GM12873 (cell line): ENCODE data around the gene DIPK1C.

Experiments
- TF ChIP-seq, protein P1 (sequence below): IDR thresholded peaks from 2 replicates; pipeline ENCODE4 v1.5.1; 2012; ENCODE audit warnings: low read depth, mild to moderate bottlenecking, moderate library complexity, low read length, control low read depth; ENCODE audit not compliant: insufficient read depth; ENCODE audit errors: missing control alignments

DIPK1C gene

DNA sequence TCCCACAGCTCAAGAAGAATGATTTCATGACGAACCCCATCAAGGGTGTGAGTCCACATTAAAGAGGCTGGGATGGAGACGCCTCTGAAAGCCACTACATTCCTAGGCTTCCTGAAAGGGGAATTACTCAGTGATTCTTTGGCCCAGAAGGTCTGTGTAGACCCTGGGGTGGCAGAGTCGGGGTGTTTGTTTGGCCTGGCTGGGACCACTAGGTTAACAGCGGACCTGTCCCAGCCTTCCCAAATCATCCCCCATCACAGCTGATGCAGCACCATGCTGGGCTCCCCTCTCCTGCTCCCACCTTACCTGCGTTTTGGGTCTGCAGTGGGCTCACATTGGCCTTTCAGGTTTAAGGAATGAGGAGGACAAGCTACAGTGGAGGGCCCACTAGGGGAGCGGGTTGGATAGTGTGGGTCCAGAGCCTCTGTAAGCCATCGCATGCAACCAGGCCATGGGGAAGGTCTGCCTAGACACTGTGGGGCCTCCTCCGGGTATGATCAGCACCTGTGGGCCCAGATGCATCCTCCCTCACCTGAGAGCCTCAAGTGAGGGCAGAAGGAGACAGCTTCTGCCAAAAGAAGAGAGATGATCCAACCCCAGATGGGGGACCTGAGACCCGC, 16.2 kb downstream of the DIPK1C start:
- TF ChIP-seq, protein P1, sequence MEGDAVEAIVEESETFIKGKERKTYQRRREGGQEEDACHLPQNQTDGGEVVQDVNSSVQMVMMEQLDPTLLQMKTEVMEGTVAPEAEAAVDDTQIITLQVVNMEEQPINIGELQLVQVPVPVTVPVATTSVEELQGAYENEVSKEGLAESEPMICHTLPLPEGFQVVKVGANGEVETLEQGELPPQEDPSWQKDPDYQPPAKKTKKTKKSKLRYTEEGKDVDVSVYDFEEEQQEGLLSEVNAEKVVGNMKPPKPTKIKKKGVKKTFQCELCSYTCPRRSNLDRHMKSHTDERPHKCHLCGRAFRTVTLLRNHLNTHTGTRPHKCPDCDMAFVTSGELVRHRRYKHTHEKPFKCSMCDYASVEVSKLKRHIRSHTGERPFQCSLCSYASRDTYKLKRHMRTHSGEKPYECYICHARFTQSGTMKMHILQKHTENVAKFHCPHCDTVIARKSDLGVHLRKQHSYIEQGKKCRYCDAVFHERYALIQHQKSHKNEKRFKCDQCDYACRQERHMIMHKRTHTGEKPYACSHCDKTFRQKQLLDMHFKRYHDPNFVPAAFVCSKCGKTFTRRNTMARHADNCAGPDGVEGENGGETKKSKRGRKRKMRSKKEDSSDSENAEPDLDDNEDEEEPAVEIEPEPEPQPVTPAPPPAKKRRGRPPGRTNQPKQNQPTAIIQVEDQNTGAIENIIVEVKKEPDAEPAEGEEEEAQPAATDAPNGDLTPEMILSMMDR: no peak

DNA sequence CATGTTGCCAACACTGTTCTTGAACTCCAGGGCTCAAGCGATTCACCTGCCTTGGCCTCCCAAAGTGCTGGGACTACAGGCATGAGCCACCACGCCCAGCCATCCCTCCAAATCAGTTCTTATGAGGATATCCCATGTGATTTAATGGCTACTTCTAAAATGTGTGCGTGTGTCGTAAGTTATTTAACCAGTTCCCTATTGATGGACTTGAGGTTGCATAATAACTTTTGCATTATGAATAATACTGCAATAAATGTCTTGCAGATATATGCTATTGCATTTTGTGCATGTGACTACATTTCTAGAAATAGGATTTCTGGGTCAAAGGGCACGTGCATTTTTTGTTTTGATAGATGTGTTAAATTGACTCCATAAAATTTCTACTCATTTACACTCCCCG, 19.0 kb downstream of the DIPK1C start:
- TF ChIP-seq, protein P1: no peak

DNA sequence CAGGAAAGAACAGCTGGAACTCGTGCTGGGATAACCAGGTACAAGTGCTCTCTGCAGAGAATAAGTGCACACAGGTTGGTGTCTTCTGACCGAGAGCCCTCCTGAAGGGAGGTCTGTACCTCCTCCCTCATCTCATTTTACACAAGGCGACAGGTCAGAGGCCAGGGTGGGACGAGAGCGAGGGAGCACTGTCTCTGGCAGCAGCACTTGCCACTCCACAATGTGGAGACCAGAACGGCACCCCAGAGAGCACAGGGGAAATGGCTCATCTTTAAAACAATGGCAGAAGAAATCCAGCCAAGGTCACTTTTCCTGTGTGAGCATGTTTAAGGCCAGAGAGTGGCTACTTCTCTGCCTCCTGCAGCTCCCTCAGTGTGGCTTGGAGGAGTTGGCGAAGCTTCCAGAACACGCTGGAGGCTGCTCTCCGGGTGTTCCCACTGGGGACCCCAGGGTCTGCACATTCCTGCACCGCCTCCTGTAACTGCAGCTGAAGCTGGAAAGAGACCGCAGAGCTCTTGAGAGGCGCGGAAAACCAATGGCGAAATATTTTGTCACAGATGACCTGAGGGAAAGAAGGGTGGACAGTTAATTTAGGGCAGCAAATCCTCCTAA, 20.8 kb downstream of the DIPK1C start:
- TF ChIP-seq, protein P1: no peak

DNA sequence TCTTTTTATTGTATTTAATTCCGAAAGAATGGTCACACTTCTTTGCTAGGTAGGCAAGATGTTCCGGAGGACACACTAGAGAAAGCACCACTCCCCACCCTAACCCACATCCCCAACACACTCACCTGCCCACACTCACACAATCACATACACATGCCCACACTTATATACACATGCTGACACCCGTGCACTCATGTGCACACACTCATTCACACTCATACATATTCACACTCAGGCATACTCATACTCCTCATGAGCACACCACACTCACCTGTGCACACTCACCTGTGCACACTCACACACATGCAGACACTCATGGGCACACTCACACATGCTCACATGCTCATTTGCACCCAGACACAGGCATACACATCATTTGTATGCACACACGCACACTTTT, 21.4 kb downstream of the DIPK1C start:
- TF ChIP-seq, protein P1: no peak

DNA sequence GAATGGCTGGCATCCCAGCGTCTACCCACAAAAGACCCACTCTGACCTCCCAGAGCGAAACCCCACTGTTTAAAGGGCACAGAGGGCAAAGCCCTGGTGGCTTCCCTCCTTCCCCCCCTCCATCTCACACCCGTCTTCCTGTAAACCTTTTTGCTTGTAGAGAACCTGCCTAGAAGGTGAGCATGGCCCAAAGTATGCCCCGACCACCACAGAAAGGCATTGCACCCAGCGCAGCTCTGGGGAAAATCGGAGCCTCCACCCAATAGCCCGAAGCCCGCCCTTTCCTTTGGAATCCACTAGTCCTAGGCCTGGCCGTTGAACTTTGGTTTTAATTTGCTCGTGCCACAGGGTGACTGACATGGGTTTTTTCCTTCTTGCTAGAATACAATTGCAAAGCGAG, 22.6 kb downstream of the DIPK1C start:
- TF ChIP-seq, protein P1: no peak

DNA sequence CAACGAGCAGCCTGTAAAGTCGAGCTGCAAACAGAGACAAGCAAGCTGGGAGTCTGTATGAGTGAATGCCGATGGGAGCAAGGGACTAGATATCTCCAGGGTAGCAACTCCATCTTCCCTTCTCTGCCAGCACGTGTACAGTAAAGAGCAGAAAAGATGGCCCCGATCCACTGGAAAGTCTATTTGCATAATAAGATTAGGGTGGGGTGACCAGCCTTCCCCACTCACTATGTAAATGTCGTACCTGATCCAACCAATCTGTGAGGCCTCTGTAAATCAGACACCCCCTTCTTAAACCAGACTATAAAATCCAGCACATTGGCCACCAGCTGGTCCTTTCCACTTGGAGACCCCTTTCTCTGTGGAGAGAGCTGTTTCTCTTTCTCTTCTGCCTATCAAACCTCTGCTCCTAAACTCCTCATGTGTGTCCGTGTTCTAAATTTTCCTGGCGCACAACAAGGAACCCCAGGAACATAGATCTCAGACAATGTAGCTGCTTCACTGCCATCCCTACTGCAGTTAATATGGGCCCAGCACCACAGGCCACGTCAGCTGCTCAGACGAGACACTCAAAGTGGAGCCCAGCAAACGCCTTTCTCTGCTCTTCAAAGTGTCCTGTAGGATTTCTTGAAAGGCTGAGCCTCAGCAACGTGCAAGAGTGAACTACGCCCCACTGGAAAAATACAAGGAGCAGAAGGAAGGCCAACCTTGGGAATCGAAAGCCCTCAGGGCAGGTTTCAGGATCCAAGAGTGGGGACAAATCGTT, 26.1 kb downstream of the DIPK1C start:
- TF ChIP-seq, protein P1: no peak

DNA sequence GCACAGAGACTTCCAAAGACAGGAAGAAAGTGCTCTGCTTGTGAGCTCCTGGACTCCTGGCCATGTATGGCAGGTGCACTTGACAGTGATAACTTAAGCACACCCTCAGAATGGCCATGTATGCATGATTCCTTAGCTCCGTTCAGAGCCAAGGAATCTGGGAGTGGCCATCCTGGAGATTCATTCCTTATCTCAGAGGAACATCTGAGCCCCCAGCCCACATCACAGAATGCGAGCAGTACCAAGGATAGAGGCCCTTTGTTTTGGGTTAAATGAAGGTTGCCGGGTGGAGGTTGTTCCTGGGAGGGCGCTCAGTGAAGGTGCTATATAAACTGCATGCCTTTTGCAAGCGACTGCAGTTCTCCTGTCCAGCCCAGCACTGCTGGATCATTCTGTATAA, 26.9 kb downstream of the DIPK1C start:
- TF ChIP-seq, protein P1: no peak
